H9 (cell line): ENCODE data around the gene GALNT16. TPM values are rescaled to one million over a fixed set of nuclear protein-coding genes. Genes with fewer than 3 reads are reported as not detected.

ENCODE experiments used
- DNase-seq: peaks from one replicate; pipeline ENCODE4 v3.0.0-alpha.2; 2017
- H2AFZ ChIP-seq: one replicate; pipeline ENCODE4 v1.6.1; 2013; ENCODE audit warnings: mild to moderate bottlenecking, low read length, control low read depth, moderate library complexity
- H2AK5ac ChIP-seq: 2 replicates; pipeline ENCODE4 v1.6.1; 2013; ENCODE audit warnings: low read length, control low read depth, mixed read lengths; ENCODE audit not compliant: insufficient read length
- H2BK120ac ChIP-seq: one replicate; pipeline ENCODE4 v1.6.1; 2013; ENCODE audit warnings: low read depth, mild to moderate bottlenecking, low read length, control low read depth, inconsistent platforms; ENCODE audit not compliant: poor library complexity, severe bottlenecking
- H2BK12ac ChIP-seq: 2 replicates; pipeline ENCODE4 v1.6.1; 2013; ENCODE audit warnings: low read length, control low read depth, mixed read lengths, low read depth; ENCODE audit not compliant: insufficient read length
- H2BK15ac ChIP-seq: 2 replicates; pipeline ENCODE4 v1.6.1; 2013; ENCODE audit warnings: low read depth, low read length, control low read depth
- H2BK20ac ChIP-seq: one replicate; pipeline ENCODE4 v1.6.1; 2013; ENCODE audit warnings: low read depth, mild to moderate bottlenecking, low read length, control low read depth, inconsistent platforms; ENCODE audit not compliant: poor library complexity, severe bottlenecking
- H2BK5ac ChIP-seq: 2 replicates; pipeline ENCODE4 v1.6.1; 2013; ENCODE audit warnings: low read length, control low read depth, mixed read lengths; ENCODE audit not compliant: insufficient read length
- H3K14ac ChIP-seq: 2 replicates; pipeline ENCODE4 v1.6.1; 2013; ENCODE audit warnings: low read length, control low read depth; ENCODE audit not compliant: insufficient read depth
- H3K18ac ChIP-seq: 2 replicates; pipeline ENCODE4 v1.6.1; 2013; ENCODE audit warnings: low read depth, mild to moderate bottlenecking, mixed read lengths, low read length, control low read depth; ENCODE audit not compliant: insufficient read length
- H3K23ac ChIP-seq: 2 replicates; pipeline ENCODE4 v1.6.1; 2013; ENCODE audit warnings: low read length, control low read depth, mixed read lengths, low read depth; ENCODE audit not compliant: insufficient read length
- H3K23me2 ChIP-seq: 2 replicates; pipeline ENCODE4 v1.6.1; 2013; ENCODE audit warnings: low read depth, mild to moderate bottlenecking, mixed read lengths, low read length, control low read depth; ENCODE audit not compliant: insufficient read length, poor library complexity, severe bottlenecking
- H3K27ac ChIP-seq: 2 replicates; pipeline ENCODE4 v1.5.1; 2013; ENCODE audit warnings: low read length, control low read depth, mixed read lengths, low read depth; ENCODE audit not compliant: insufficient read length
- H3K27me3 ChIP-seq: 2 replicates; pipeline ENCODE4 v1.6.1; 2013; ENCODE audit warnings: low read length, control low read depth, inconsistent platforms; ENCODE audit not compliant: insufficient read depth
- H3K4ac ChIP-seq: 2 replicates; pipeline ENCODE4 v1.6.1; 2013; ENCODE audit warnings: low read depth, mild to moderate bottlenecking, control low read depth, inconsistent platforms, low read length, moderate library complexity
- H3K4me1 ChIP-seq: 2 replicates; pipeline ENCODE4 v1.6.1; 2013; ENCODE audit warnings: low read length, control low read depth, inconsistent platforms; ENCODE audit not compliant: insufficient read depth
- H3K4me2 ChIP-seq: 2 replicates; pipeline ENCODE4 v1.6.1; 2013; ENCODE audit warnings: low read length, control low read depth, mixed read lengths; ENCODE audit not compliant: insufficient read length, insufficient read depth
- H3K56ac ChIP-seq: 2 replicates; pipeline ENCODE4 v1.6.1; 2013; ENCODE audit warnings: low read depth, mild to moderate bottlenecking, mixed read lengths, low read length, control low read depth; ENCODE audit not compliant: insufficient read length
- H3K79me1 ChIP-seq: 2 replicates; pipeline ENCODE4 v1.6.1; 2013; ENCODE audit warnings: low read depth, mild to moderate bottlenecking, moderate library complexity, low read length, control low read depth, inconsistent platforms; ENCODE audit not compliant: insufficient read depth, poor library complexity, severe bottlenecking
- H3K79me2 ChIP-seq: 2 replicates; pipeline ENCODE4 v1.6.1; 2013; ENCODE audit warnings: low read length, control low read depth, inconsistent platforms; ENCODE audit not compliant: insufficient read depth
- H3K9ac ChIP-seq: 2 replicates; pipeline ENCODE4 v1.6.1; 2013; ENCODE audit warnings: low read length, control low read depth, mixed read lengths; ENCODE audit not compliant: insufficient read length; ENCODE audit errors: extremely low read depth
- H3K9me3 ChIP-seq: one replicate; pipeline ENCODE4 v1.6.1; 2013; ENCODE audit warnings: low read depth, low read length, inconsistent platforms; ENCODE audit not compliant: control insufficient read depth
- H3T11ph ChIP-seq: one replicate; pipeline ENCODE4 v1.6.1; 2013; ENCODE audit warnings: mild to moderate bottlenecking, low read length, control low read depth, inconsistent platforms
- H4K20me1 ChIP-seq: one replicate; pipeline ENCODE4 v1.6.1; 2013; ENCODE audit not compliant: control insufficient read depth, insufficient read length, insufficient read depth
- H4K5ac ChIP-seq: 2 replicates; pipeline ENCODE4 v1.6.1; 2013; ENCODE audit warnings: low read depth, mild to moderate bottlenecking, mixed read lengths, low read length, control low read depth; ENCODE audit not compliant: insufficient read length
- H4K8ac ChIP-seq: replicated peaks from 2 replicates; pipeline ENCODE4 v1.6.1; 2013; ENCODE audit warnings: low read length, control low read depth, mixed read lengths, low read depth; ENCODE audit not compliant: insufficient read length
- H4K91ac ChIP-seq: 2 replicates; pipeline ENCODE4 v1.6.1; 2013; ENCODE audit warnings: low read depth, mild to moderate bottlenecking, moderate library complexity, mixed read lengths, low read length, control low read depth; ENCODE audit not compliant: insufficient read length
- H3K27ac Mint-ChIP-seq, 3 experiments: 2 replicates in 2 of 3; 3 replicates in 1 of 3; pipeline ENCODE4 v1.8.0; 2020 to 2021; ENCODE audit warnings: mixed read lengths in 3 of 3, mild to moderate bottlenecking in 1 of 3, moderate library complexity in 1 of 3
- H3K27me3 Mint-ChIP-seq: 2 replicates; pipeline ENCODE4 v1.8.0; 2021; ENCODE audit warnings: low read depth, mild to moderate bottlenecking, moderate library complexity, mixed read lengths
- H3K36me3 Mint-ChIP-seq, 3 experiments: 2 replicates in 2 of 3; 3 replicates in 1 of 3; pipeline ENCODE4 v1.8.0; 2020 to 2021; ENCODE audit warnings: low read depth in 3 of 3, mixed read lengths in 3 of 3; ENCODE audit not compliant: insufficient read depth in 1 of 3
- H3K4me1 Mint-ChIP-seq, 2 experiments: 2 replicates each; pipeline ENCODE4 v1.8.0; 2020; ENCODE audit warnings: mixed read lengths in 2 of 2
- H3K4me3 Mint-ChIP-seq, 2 experiments: 2 replicates in 1 of 2; 3 replicates in 1 of 2; pipeline ENCODE4 v1.8.0; 2020 to 2021; ENCODE audit warnings: mild to moderate bottlenecking in 2 of 2, mixed read lengths in 2 of 2, moderate library complexity in 1 of 2
- H3K9me3 Mint-ChIP-seq, 2 experiments: 2 replicates in 1 of 2; 3 replicates in 1 of 2; pipeline ENCODE4 v1.8.0; 2020; ENCODE audit warnings: mild to moderate bottlenecking in 2 of 2, mixed read lengths in 2 of 2, moderate library complexity in 1 of 2
- CTCF ChIP-seq: fragments of 200-600 bp; sonication (generic); conservative IDR thresholded peaks from 3 replicates; pipeline ENCODE4 v1.8.0; 2021; ENCODE audit warnings: antibody characterized with exemption, mild to moderate bottlenecking
- WGBS: extraction: QIAGEN DNeasy Blood & Tissue Kit; methylation state at CpG from one replicate; pipeline ENCODE4 v1.1.7; 2013; ENCODE audit warnings: missing lambda C conversion rate, low lambda C conversion rate, mixed read lengths; ENCODE audit not compliant: insufficient read length; ENCODE audit errors: extremely low coverage; 5-methylcytosine and 5-hydroxymethylcytosine counted together
- total RNA-seq: library from RNA; stranded (reverse); gene quantifications from 2 replicates; pipeline ENCODE4 v1.2.1, GENCODE V29; 2021

GALNT16 gene
- total RNA-seq, 1 experiment from 2014 or later: 2.3 TPM

- Histone ChIP-seq H3K9me3 (no peaks in the 10 kb centered on the region), H3T11ph (no peak overlapping the region), H4K5ac (no peak overlapping the region), H3K18ac (no peak overlapping the region), H3K79me2 (peaks cover 2% of the 10 kb centered on the region; the same call in 1 of the 2 replicates), H2AK5ac (no peak overlapping the region), H3K4me1 (no peaks in the 10 kb centered on the region), H3K23me2 (no peaks in the 10 kb centered on the region), H2AFZ (no peak overlapping the region), H4K20me1 (no peaks in the 10 kb centered on the region), H4K91ac (no peak overlapping the region), H2BK120ac (no peak overlapping the region), H2BK15ac (no peak overlapping the region), H2BK12ac (no peak overlapping the region), H3K4me2 (no peak overlapping the region), H3K79me1 (no peaks in the 10 kb centered on the region), H3K23ac (no peak overlapping the region), H4K8ac (no peak overlapping the region), H3K27ac (no peak overlapping the region), H3K27me3 (no peaks in the 10 kb centered on the region), H2BK5ac (no peak overlapping the region), H3K56ac (no peak overlapping the region), H3K4ac (no peak overlapping the region), H2BK20ac (no peak overlapping the region), H3K9ac (no peak overlapping the region), H3K14ac (no peak overlapping the region)
- Mint-ChIP-seq H3K27me3 (no peaks in the 10 kb centered on the region; the same call in 1 of the 2 replicates), H3K4me1 (peaks cover 22 to 38% of the 10 kb centered on the region in 2 experiments), H3K9me3 (no peaks in the 10 kb centered on the region), H3K27ac (0 out of 7 replicates have a peak overlapping the region, but pooled peaks of 1 of the 3 experiments have one; percentile 28), H3K4me3 (no peak overlapping the region; a peak in 1 of 5 replicates), H3K36me3 (no peaks in the 10 kb centered on the region)
- no CpG with 5 or more reads among the region's 11 CpGs for WGBS
- no peak for TF ChIP-seq CTCF
- no peak for DNase-seq
These were observed 89.3 kb downstream of the GALNT16 start for GRCh38 chr14:69349091-69349777.
